Smooth muscle cell (in vitro differentiated cells): ENCODE measurements around the gene TTC39B. TPM values are rescaled to one million over a fixed set of nuclear protein-coding genes. Genes with fewer than 3 reads are reported as not detected.

ENCODE experiments used
- DNase-seq: peaks from one replicate; lab custom pipeline; 2025; ENCODE audit not compliant: unreplicated experiment; lab: John Stamatoyannopoulos, UW
- H2AFZ ChIP-seq: fragments of 200-600 bp; sonication (generic); 2 replicates; pipeline ENCODE4 v1.6.0; 2016; ENCODE audit warnings: antibody characterized with exemption, low read depth, mild to moderate bottlenecking
- H3F3A ChIP-seq: fragments of 200-600 bp; sonication (generic); 2 replicates; pipeline ENCODE4 v1.6.0; 2017; ENCODE audit warnings: antibody characterized with exemption, low read depth
- H3K27ac ChIP-seq: fragments of 200-600 bp; sonication (generic); 2 replicates; pipeline ENCODE4 v1.5.1; 2016; ENCODE audit warnings: low read depth, mild to moderate bottlenecking
- H3K27me3 ChIP-seq: fragments of 200-600 bp; sonication (generic); 2 replicates; pipeline ENCODE4 v1.6.1; 2016; ENCODE audit warnings: low read depth, mild to moderate bottlenecking
- H3K36me3 ChIP-seq: fragments of 200-600 bp; sonication (generic); 2 replicates; pipeline ENCODE4 v1.5.1; 2016; ENCODE audit warnings: low read depth
- H3K4me1 ChIP-seq: fragments of 200-600 bp; sonication (generic); 2 replicates; pipeline ENCODE4 v1.5.1; 2016; ENCODE audit warnings: low read depth
- H3K4me2 ChIP-seq: fragments of 200-600 bp; sonication (generic); 2 replicates; pipeline ENCODE4 v1.6.0; 2016; ENCODE audit warnings: mild to moderate bottlenecking
- H3K4me3 ChIP-seq: fragments of 200-600 bp; sonication (generic); 2 replicates; pipeline ENCODE4 v1.5.1; 2016; ENCODE audit warnings: mild to moderate bottlenecking
- H3K79me2 ChIP-seq: fragments of 200-600 bp; sonication (generic); 2 replicates; pipeline ENCODE4 v1.6.0; 2016; ENCODE audit warnings: low read depth, mild to moderate bottlenecking
- H3K9ac ChIP-seq: fragments of 200-600 bp; sonication (generic); 2 replicates; pipeline ENCODE4 v1.6.0; 2016; ENCODE audit warnings: low read depth
- H3K9me3 ChIP-seq: fragments of 200-600 bp; sonication (generic); replicated peaks from 2 replicates; pipeline ENCODE4 v1.5.1; 2016; ENCODE audit warnings: low read depth
- H4K20me1 ChIP-seq: fragments of 200-600 bp; sonication (generic); 2 replicates; pipeline ENCODE4 v1.6.0; 2016; ENCODE audit warnings: low read depth
- CTCF ChIP-seq: fragments of 200-600 bp; sonication (generic); IDR thresholded peaks from 2 replicates; pipeline ENCODE4 v1.5.1; 2017; ENCODE audit warnings: borderline replicate concordance, mild to moderate bottlenecking, antibody characterized with exemption; ENCODE audit not compliant: insufficient read depth, poor library complexity, severe bottlenecking
- WGBS: methylation state at CpG from one replicate; pipeline ENCODE4 v1.1.7; 2016; ENCODE audit warnings: low lambda C conversion rate; 5-methylcytosine and 5-hydroxymethylcytosine counted together
- polyA plus RNA-seq: library from polyadenylated mRNA; unstranded; fragments of >200 nt; fragmentation: Nextera tagmentation; extraction: Ambion mirVana; gene quantifications from 2 replicates; pipeline ENCODE4 v1.2.1, GENCODE V29; 2016
- small RNA-seq: library from RNA; depleted of rRNA; stranded (forward); fragments of <200 nt; gene quantifications from one replicate; pipeline ENCODE3, GENCODE V24; 2014
- total RNA-seq: library from RNA; depleted of rRNA; stranded (reverse); fragments of >200 nt; gene quantifications from 2 replicates; pipeline ENCODE4 v1.2.3, GENCODE V29; 2014

Gene TTC39B
- total and polyA plus RNA-seq, 2 experiments from 2014 or later: 3.8 to 13.3 TPM

GRCh38 chr9:15115041-15115440, 192.0 kb downstream of the TTC39B start:
- TF ChIP-seq CTCF: no peak
- DNase-seq: no peak
- H4K20me1 ChIP-seq: no peaks in the 10 kb centered on the region
- H3K9ac ChIP-seq: no peak overlapping the region
- WGBS: 83% methylated on average over 2 of the region's 2 CpGs
- no peaks in the 10 kb centered on the region for H3K79me2 ChIP-seq
- H3K9me3 ChIP-seq: no peaks in the 10 kb centered on the region
- no peak overlapping the region for H3K4me3 ChIP-seq
- H3F3A ChIP-seq: no peaks in the 10 kb centered on the region
- no peaks in the 10 kb centered on the region for H3K27me3 ChIP-seq
- no peak overlapping the region for H3K27ac ChIP-seq
- H3K4me1 ChIP-seq: peaks cover 11% of the 10 kb centered on the region
- no peak overlapping the region for H2AFZ ChIP-seq
- no peaks in the 10 kb centered on the region for H3K36me3 ChIP-seq
- no peak overlapping the region for H3K4me2 ChIP-seq

Small RNAs within 50 kb of the gene (small RNA-seq; reads per million reads assigned to genes)
- gene RNU6-559P: not detected

Other genes starting within 250 kb of the TTC39B start
- 53.7 and 58.5 TPM in 2 replicates for gene SNAPC3, start 115.7 kb upstream of the TTC39B start, total RNA-seq
- 25.0 and 25.5 TPM in 2 replicates for gene SNAPC3, start 115.7 kb upstream of the TTC39B start, polyA plus RNA-seq
- gene PSIP1, start 203.8 kb upstream of the TTC39B start, total RNA-seq: 25.1 and 32.9 TPM in 2 replicates
- gene PSIP1, start 203.8 kb upstream of the TTC39B start, polyA plus RNA-seq: 31.0 and 31.9 TPM in 2 replicates
- 2.3 and 4.3 TPM in 2 replicates for gene CCDC171, start 245.8 kb upstream of the TTC39B start, total RNA-seq
- 0.46 and 1.1 TPM in 2 replicates for gene CCDC171, start 245.8 kb upstream of the TTC39B start, polyA plus RNA-seq